Measurements from ENCODE around the gene FHOD3. TPM values are rescaled to one million over a fixed set of nuclear protein-coding genes. Genes with fewer than 3 reads are reported as not detected.

FHOD3 gene
- total and polyA plus RNA-seq, 2 of the 8 experiments (the other 6 are each of a cell fraction or from before 2014, with no cell fraction given): 9.7 to 10.5 TPM

DNA sequence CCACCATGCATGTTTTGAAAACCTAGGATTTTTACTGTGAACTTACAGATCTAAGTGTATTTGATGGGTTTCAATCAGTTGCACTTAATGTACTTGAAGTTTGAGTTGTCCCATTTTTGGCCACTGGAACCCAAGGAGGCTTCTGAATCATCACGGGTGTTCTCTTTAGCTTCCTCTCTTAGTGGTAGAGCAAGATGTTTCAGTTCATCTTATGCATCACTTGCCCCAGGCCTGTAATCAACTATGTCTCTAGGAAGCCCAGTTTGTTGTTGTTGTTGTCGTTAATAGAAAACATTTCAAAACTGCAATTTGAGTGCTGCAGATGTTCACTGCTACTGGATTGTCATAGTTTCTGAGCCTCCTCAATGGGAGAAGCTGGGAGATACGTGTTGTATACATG is 97.0 kb downstream of the FHOD3 start:
- H4K20me1 ChIP-seq (replicated peaks in 1 of 2; ENCODE audit: control insufficient read depth in 1 of 2, insufficient read depth in 2 of 2, low read length in 2 of 2): no peaks in the 10 kb centered on the region
- no peaks in the 10 kb centered on the region for H3K79me2 ChIP-seq (ENCODE audit: control insufficient read depth in 1 of 2, insufficient read depth in 2 of 2, low read length in 2 of 2)
- H3K4ac ChIP-seq (replicated peaks; ENCODE audit: insufficient read length, low read depth, low read length): no peak overlapping the region
- H4K8ac ChIP-seq (ENCODE audit: extremely low read depth, insufficient read depth, low read length): no peak overlapping the region
- POLR2A ChIA-PET (ENCODE audit: partially characterized antibody): no interaction called here
- FAIRE-seq: no peak
- no peak overlapping the region for H3K27ac ChIP-seq (ENCODE audit: low read depth, low read length)
- H3K36me3 ChIP-seq (ENCODE audit: control insufficient read depth in 2 of 4, insufficient read depth in 4 of 4, low read length in 3 of 4): no peaks in the 10 kb centered on the region
- peaks cover 2 to 6% of the 10 kb centered on the region in 2 experiments; a peak in 2 of 4 replicates for H3K9me3 ChIP-seq (ENCODE audit: insufficient read depth in 2 of 2, low read depth in 1 of 2, low read length in 1 of 2)
- no peak overlapping the region for H2AFZ ChIP-seq (ENCODE audit: low read length)
- H3K4me3 ChIP-seq (ENCODE audit: extremely low read depth in 1 of 4, insufficient read depth in 2 of 4, low read depth in 3 of 4, low read length in 4 of 4): no peak overlapping the region
- no peak overlapping the region for H3K56ac ChIP-seq (replicated peaks; ENCODE audit: insufficient read length, low read depth, low read length)
- H2BK15ac ChIP-seq (ENCODE audit: low read length): no peak overlapping the region
- H3K23me2 ChIP-seq (ENCODE audit: low read depth, low read length): 0 out of 2 replicates have a peak, but pooled peaks cover 2% of the 10 kb centered on the region
- no peaks in the 10 kb centered on the region for H3K27me3 ChIP-seq (replicated peaks in 1 of 4; ENCODE audit: control insufficient read depth in 3 of 4, extremely low read depth in 1 of 4, insufficient read depth in 3 of 4, low read length in 3 of 4)
- CTCF ChIA-PET (ENCODE audit: partially characterized antibody): interaction anchor here (1.3 kb wide), 1 partner anchor 10 kb away, joined by 3 read pairs; no protein-coding TSS in a partner anchor
- H3K18ac ChIP-seq (ENCODE audit: extremely low read depth, low read length): no peak overlapping the region
- no peaks in the 10 kb centered on the region for H3K4me1 ChIP-seq (replicated peaks in 1 of 4; ENCODE audit: control insufficient read depth in 3 of 4, insufficient read depth in 4 of 4, low read length in 3 of 4)
- no peak overlapping the region for H2BK20ac ChIP-seq (ENCODE audit: low read length)
- WGBS, 2 experiments (ENCODE audit: extremely low coverage in 1 of 2, insufficient coverage in 1 of 2, insufficient read length in 1 of 2, insufficient replicate concordance in 2 of 2, low coverage in 1 of 2, low lambda C conversion rate in 2 of 2, missing lambda C conversion rate in 1 of 2): 84% methylated on average over 3 of the region's 3 CpGs; no CpG with 5 or more reads in 1 of the 2 experiments
- no peak overlapping the region for H4K91ac ChIP-seq (replicated peaks; ENCODE audit: insufficient read length, low read length)
- H3K14ac ChIP-seq (ENCODE audit: insufficient read length): no peak overlapping the region
- no peak overlapping the region for H2BK12ac ChIP-seq (ENCODE audit: low read depth, low read length)
- no peak overlapping the region for H3K9ac ChIP-seq (replicated peaks in 1 of 4; ENCODE audit: extremely low read depth in 1 of 4, low read depth in 3 of 4, low read length in 3 of 4)
- H3K4me2 ChIP-seq (ENCODE audit: insufficient read depth in 1 of 2, low read depth in 2 of 2, low read length in 2 of 2): no peak overlapping the region
- no peak overlapping the region for H2BK5ac ChIP-seq (ENCODE audit: low read depth, low read length)
- H3K79me1 ChIP-seq (ENCODE audit: low read depth, low read length): no peaks in the 10 kb centered on the region
- H4K5ac ChIP-seq (ENCODE audit: insufficient read length, low read depth, low read length): no peak overlapping the region
- DNase-seq (ENCODE audit: low read depth in 1 of 2, low spot score in 2 of 2): no peak
- no peak overlapping the region for H2BK120ac ChIP-seq (replicated peaks; ENCODE audit: low read depth, low read length)
- no peak overlapping the region for H3K23ac ChIP-seq (ENCODE audit: insufficient read length)
- H2AK5ac ChIP-seq (ENCODE audit: low read depth, low read length): no peak overlapping the region
- no peak for TF ChIP-seq JUND (IDR thresholded peaks at IDR 0.05; ENCODE audit: low read length)
- TF ChIP-seq SP1 (IDR thresholded peaks at IDR 0.05; ENCODE audit: low read depth, low read length): no peak
- TF ChIP-seq EZH2 (IDR thresholded peaks at IDR 0.05; ENCODE audit: low read depth, low read length, severe bottlenecking): no peak
- no peak for TF ChIP-seq POLR2A (IDR thresholded peaks at IDR 0.05; ENCODE audit: control extremely low read depth in 1 of 2, low read depth in 2 of 2, low read length in 2 of 2)
- no peak for TF ChIP-seq MAFK (IDR thresholded peaks at IDR 0.05; ENCODE audit: low read depth, low read length)
- TF ChIP-seq TBP (IDR thresholded peaks at IDR 0.05; ENCODE audit: low read depth, low read length): no peak
- no peak for TF ChIP-seq BRCA1 (IDR thresholded peaks at IDR 0.05; ENCODE audit: low read depth, low read length)
- no peak for TF ChIP-seq NRF1 (IDR thresholded peaks at IDR 0.05; ENCODE audit: low read depth, low read length)
